ENCODE data around the gene KPNA6.

- TF ChIP-seq POLR2AphosphoS5 (IDR thresholded peaks at IDR 0.05; ENCODE audit: borderline replicate concordance, low read depth, low read length) (no peak), EZH2 (IDR thresholded peaks at IDR 0.05) (no peak), FOXP2 (optimal IDR thresholded peaks at IDR 0.05; ENCODE audit: control extremely low read depth, extremely low read length, insufficient read depth) (no peak)
These were observed 35.9 kb upstream of the KPNA6 start for GRCh38 chr1:32071758-32072621.

All from SK-N-MC (cell line).